Measurements from ENCODE around the gene DSTYK.

Gene DSTYK

DNA sequence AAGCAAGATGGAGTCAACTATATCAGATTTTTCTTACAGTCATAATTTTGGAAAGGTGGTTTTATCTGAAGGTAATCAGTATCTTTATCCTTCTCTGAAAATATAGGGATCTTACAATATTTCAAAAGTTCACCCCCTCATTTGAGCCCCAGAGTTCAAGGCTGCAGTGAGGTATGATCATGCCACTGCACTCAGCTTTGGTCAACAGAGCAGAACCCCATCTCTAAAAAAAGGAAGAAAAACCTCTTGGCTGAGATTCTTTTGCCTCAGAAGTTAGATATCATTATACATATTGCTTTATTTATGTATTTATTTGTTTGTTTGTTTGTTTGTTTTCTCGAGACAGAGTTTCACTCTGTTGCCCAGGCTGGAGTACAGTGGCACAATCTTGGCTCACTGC is 78.2 kb downstream of the DSTYK start:
- H3K9me3 ChIP-seq (ENCODE audit: severe bottlenecking) = no peaks in the 10 kb centered on the region
- no peaks in the 10 kb centered on the region for H3K27me3 ChIP-seq (ENCODE audit: insufficient read depth, low read depth, severe bottlenecking)
- H3K36me3 ChIP-seq = no peaks in the 10 kb centered on the region
- TF ChIP-seq, protein P1, sequence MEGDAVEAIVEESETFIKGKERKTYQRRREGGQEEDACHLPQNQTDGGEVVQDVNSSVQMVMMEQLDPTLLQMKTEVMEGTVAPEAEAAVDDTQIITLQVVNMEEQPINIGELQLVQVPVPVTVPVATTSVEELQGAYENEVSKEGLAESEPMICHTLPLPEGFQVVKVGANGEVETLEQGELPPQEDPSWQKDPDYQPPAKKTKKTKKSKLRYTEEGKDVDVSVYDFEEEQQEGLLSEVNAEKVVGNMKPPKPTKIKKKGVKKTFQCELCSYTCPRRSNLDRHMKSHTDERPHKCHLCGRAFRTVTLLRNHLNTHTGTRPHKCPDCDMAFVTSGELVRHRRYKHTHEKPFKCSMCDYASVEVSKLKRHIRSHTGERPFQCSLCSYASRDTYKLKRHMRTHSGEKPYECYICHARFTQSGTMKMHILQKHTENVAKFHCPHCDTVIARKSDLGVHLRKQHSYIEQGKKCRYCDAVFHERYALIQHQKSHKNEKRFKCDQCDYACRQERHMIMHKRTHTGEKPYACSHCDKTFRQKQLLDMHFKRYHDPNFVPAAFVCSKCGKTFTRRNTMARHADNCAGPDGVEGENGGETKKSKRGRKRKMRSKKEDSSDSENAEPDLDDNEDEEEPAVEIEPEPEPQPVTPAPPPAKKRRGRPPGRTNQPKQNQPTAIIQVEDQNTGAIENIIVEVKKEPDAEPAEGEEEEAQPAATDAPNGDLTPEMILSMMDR (IDR thresholded peaks at IDR 0.05; ENCODE audit: low read depth, low read length) = no peak
- H3K27ac ChIP-seq = no peak overlapping the region
- no peak for DNase-seq
- no peak overlapping the region for H3K4me3 ChIP-seq (ENCODE audit: low read depth, low read length)

DNA sequence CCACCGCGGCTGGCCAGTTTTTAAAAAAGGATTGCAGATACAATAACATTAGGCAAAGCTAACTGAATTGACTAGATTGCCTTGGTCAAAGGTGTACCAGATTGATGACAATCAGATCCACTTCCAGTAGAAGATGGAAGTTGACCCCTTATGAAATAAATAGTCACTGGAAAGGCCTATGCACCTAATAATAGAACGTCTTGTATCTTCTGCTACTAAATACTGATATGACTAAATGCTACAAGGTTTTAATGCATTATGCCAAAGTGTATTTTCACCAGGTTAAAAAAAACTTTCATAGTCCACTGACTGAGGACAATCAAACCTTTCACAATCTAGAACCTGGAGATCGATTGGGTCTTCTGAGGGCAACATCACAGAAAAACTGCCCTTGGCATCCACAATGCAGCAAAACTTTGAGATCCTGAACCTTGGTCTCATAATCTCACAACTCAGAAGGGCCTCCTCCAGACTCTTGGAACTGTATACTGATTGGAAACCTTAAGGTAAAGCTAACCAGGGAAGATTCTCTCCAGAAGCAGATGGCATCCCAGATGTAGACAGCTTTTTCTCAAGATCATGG is 82.0 kb downstream of the DSTYK start:
- Histone ChIP-seq H3K9me3 (ENCODE audit: severe bottlenecking) (no peaks in the 10 kb centered on the region), H3K27ac (no peak overlapping the region), H3K4me3 (ENCODE audit: low read depth, low read length) (no peak overlapping the region), H3K36me3 (no peaks in the 10 kb centered on the region), H3K27me3 (ENCODE audit: insufficient read depth, low read depth, severe bottlenecking) (no peaks in the 10 kb centered on the region)
- TF ChIP-seq, protein P1 (IDR thresholded peaks at IDR 0.05; ENCODE audit: low read depth, low read length) = no peak
- no peak for DNase-seq

DNA sequence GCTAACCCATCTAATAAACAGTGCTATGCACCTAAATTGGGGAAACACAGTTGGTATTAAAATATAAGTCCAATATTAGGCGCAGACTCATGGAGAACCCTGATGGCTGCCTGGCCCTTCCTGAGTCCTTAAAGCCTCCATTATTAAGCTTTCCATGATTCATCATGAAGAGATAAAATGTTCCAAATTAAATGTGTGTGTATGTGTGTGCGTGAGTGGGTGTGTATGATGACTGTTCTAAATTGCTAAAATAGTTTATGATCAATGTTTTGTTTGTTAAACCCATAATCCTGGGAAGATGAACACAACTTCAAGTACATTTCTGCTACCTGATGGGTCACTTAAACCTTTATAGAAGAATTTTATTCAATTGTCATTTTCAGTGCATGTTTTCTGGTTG is 83.5 kb downstream of the DSTYK start:
- Histone ChIP-seq H3K9me3 (ENCODE audit: severe bottlenecking) (no peaks in the 10 kb centered on the region), H3K27ac (no peak overlapping the region), H3K4me3 (ENCODE audit: low read depth, low read length) (no peak overlapping the region), H3K36me3 (no peaks in the 10 kb centered on the region), H3K27me3 (ENCODE audit: insufficient read depth, low read depth, severe bottlenecking) (no peaks in the 10 kb centered on the region)
- no peak for DNase-seq
- TF ChIP-seq, protein P1 (IDR thresholded peaks at IDR 0.05; ENCODE audit: low read depth, low read length) = no peak

DNA sequence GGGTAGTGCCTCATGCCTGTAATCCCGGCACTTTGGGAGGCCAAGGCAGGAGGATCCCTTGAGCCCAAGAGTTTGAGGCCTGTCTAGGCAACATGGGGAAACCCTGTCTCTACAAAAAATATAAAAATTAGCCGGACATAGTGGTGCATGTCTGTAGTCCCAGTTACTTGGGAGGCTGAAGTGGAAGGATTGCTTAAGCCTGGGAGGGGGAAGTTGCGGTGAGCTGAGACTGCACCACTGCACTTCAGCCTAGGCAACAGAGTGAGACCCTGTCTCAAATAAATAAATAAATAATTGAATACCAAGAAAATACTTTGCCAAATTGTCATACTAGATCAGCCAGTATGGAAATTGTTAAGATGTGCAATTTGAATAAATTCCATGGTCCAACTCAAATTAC is 83.9 kb downstream of the DSTYK start:
- Histone ChIP-seq H3K27ac (no peak overlapping the region), H3K4me3 (ENCODE audit: low read depth, low read length) (no peak overlapping the region), H3K36me3 (no peaks in the 10 kb centered on the region), H3K27me3 (ENCODE audit: insufficient read depth, low read depth, severe bottlenecking) (no peaks in the 10 kb centered on the region), H3K9me3 (ENCODE audit: severe bottlenecking) (no peaks in the 10 kb centered on the region)
- TF ChIP-seq, protein P1 (IDR thresholded peaks at IDR 0.05; ENCODE audit: low read depth, low read length) = no peak
- DNase-seq = no peak

DNA sequence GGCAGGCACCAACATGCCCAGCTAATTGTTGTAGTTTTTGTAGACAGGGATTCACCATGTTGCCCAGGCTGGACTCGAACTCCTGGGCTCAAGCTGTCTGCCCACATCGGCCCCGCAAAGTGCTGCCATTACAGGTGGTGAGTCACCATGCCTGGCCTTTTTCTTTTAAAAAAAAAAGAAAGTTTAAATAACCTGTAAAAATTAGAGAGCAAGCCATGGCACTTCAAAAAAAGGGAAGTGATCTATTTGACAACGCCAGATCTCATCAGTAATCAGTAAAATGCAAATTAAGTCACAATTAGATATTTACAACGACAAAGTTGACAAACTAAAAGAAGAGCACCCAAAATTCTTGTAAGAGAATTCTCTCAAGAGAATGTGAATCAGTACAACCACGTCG is 86.8 kb downstream of the DSTYK start:
- no peak overlapping the region for H3K4me3 ChIP-seq (ENCODE audit: low read depth, low read length)
- no peaks in the 10 kb centered on the region for H3K27me3 ChIP-seq (ENCODE audit: insufficient read depth, low read depth, severe bottlenecking)
- H3K9me3 ChIP-seq (ENCODE audit: severe bottlenecking) = no peaks in the 10 kb centered on the region
- no peak overlapping the region for H3K27ac ChIP-seq
- DNase-seq = no peak
- TF ChIP-seq, protein P1 (IDR thresholded peaks at IDR 0.05; ENCODE audit: low read depth, low read length) = no peak
- H3K36me3 ChIP-seq = peaks cover 11% of the 10 kb centered on the region

DNA sequence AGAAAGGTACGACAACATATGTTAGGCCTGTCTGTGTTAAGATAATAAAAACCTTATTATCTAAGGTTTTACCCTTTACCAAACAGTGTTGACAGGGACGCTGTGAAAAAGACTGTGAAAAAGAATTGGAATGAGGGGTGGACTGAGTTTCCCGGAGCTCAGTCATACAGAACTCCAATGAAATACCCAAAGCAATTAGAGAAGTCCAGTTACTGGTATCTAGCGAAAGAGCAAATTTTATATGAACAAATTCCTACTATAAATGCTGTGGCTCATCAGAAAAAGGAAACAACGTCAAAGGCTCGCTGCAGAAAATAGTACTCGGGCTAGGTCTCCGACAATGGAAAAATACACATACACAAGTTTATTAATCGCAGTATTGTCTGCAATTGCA is 89.0 kb downstream of the DSTYK start:
- H3K4me3 ChIP-seq (ENCODE audit: low read depth, low read length) = peak overlapping the region; percentile 79
- no peaks in the 10 kb centered on the region for H3K27me3 ChIP-seq (ENCODE audit: insufficient read depth, low read depth, severe bottlenecking)
- H3K27ac ChIP-seq = peak overlapping the region; percentile 98
- DNase-seq = no peak
- TF ChIP-seq, protein P1 (IDR thresholded peaks at IDR 0.05; ENCODE audit: low read depth, low read length) = no peak
- no peaks in the 10 kb centered on the region for H3K9me3 ChIP-seq (ENCODE audit: severe bottlenecking)
- H3K36me3 ChIP-seq = peaks cover 33% of the 10 kb centered on the region
